GM20000 (cell line): ENCODE results near the gene RAB8A.

Experiments
- DNase-seq: peaks from one replicate; pipeline ENCODE4 v3.0.0; 2012; ENCODE audit warnings: low spot score
- TF ChIP-seq, protein P1 (sequence below): IDR thresholded peaks from 2 replicates; pipeline ENCODE4 v1.5.1; 2012; ENCODE audit warnings: mild to moderate bottlenecking, control low read depth; ENCODE audit errors: extremely low read depth, missing control alignments

The RAB8A gene

DNA sequence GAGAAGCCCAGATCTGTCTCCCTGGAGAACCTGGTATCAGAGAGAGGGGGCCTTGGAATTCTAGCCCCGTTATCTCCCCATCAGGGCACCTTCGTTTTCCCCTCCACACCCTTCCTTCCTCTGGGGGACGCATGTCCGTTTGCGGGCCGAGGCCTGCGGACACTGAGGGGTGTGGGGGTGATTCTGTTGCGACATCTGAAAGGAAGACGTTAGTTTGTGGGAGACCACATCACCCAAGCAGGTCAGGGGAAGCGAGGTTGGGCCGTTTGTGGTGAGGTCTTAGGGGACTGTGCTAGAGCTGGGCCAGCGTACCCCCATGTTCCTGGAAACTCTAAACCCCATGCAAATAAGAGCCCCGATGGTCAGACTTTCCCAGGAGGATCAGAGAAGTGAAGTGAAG lies 28.1 kb downstream of the RAB8A start:
- TF ChIP-seq, protein P1, sequence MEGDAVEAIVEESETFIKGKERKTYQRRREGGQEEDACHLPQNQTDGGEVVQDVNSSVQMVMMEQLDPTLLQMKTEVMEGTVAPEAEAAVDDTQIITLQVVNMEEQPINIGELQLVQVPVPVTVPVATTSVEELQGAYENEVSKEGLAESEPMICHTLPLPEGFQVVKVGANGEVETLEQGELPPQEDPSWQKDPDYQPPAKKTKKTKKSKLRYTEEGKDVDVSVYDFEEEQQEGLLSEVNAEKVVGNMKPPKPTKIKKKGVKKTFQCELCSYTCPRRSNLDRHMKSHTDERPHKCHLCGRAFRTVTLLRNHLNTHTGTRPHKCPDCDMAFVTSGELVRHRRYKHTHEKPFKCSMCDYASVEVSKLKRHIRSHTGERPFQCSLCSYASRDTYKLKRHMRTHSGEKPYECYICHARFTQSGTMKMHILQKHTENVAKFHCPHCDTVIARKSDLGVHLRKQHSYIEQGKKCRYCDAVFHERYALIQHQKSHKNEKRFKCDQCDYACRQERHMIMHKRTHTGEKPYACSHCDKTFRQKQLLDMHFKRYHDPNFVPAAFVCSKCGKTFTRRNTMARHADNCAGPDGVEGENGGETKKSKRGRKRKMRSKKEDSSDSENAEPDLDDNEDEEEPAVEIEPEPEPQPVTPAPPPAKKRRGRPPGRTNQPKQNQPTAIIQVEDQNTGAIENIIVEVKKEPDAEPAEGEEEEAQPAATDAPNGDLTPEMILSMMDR = no peak
- no peak for DNase-seq

DNA sequence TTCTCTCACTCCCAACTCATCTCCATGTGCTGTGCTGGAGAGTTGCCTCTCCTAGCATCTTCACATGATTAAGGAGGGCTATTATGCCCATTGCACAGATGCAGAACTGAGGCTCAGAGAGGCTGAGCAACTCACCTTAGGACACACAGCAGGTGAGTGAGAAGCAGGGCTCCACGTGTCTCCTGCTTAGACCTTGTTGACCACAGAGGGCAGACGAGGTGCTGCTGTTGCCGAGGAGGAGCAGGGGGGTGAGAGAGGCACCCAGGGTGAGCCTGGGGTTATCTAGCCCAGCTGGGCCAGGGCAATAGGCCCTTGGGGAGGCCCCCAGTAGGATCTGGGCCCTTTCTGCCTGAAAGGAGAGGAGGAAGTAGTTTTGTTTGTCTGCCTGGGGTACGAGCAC lies 29.4 kb downstream of the RAB8A start:
- DNase-seq = peak; percentile 65
- TF ChIP-seq, protein P1 = no peak

DNA sequence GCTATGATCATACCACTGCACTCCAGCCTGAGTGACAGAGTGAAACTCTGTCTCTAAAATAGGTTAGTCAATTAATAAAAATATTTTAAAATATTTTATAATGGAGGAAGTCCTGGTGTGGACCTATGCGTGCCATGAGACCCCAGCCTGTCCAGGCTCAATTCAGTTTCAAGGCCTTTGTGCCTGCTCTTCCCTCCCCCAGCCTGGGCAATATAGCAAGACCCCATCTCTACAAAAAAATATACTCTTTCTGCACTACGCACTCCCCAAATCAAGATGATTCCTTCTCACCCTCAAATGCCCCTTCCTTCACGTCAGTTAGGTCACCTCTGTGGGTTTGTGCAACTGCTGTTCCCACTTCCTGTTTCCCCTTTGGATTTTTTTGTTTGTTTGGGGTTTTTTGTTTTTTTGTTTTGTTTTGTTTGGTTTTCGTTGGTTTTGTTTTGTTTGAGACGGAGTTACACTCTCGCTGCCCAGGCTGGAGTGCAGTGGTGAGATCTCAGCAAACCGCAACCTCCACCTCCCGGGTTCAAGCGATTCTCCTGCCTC lies 30.4 kb downstream of the RAB8A start:
- TF ChIP-seq, protein P1 = no peak
- no peak for DNase-seq

DNA sequence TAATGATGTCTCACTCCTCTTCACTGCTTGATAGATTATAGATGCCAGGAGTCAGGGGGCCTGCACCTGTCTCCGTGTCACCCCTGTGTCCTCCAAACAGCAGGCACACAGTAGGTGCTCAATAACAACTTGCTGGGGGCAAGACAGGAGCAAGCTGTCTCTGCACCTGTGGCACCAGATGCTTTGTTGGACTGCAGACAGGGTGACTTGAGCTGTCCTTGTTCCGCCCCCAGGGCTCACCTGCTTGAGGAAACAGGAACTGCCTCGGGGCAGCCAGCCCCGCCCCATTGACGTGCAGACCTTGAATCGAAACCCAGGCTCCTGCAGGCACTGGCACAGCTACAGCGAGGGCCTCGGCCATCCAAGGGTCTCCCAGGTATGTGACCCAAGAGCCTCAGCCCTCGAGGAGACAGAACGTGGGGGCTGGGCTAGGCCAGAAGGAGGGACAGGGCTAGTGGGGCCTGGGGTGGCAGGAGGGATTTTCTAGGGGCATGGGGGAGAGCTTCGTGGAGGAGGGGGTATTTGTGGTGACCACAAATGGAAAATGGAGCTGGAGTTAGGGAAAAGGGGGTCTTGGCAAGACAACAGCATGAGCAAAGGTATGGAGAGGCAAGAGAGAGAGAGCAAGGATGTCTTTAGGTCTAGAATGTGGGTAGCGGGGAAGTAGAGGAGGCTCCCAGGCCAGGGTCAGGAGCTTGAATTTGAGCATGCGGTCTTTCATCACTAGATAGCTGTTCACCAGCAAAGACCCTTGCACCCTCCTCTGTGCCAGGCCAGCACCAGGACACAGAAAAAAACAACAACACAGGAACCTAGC lies 31.9 kb downstream of the RAB8A start, which contains the start of gene HSH2D:
TSS of gene HSH2D (plus strand) at position 287 of the 817 bp plus-strand sequence. CDS start 5,066 bp downstream, outside the sequence.
- TF ChIP-seq, protein P1 = no peak
- peak; percentile 77 for DNase-seq

DNA sequence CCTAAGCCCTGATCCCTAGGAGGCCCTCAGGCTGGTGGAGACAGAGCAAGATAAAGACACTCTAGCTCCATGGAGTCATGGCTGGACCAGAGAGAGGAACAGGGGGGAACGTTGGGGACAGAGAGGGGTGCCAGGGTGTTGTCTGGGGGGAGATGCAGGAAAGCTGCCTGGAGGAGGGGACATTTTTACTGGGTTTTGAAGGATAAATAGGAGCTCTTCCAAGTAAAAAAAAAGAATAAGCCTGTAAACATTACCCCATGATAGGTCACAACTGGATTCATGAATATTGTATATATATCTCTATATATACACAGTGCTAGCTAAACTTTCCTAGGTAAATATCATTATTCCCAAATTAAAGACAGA lies 32.5 kb downstream of the RAB8A start:
- no peak for DNase-seq
- TF ChIP-seq, protein P1 = no peak

DNA sequence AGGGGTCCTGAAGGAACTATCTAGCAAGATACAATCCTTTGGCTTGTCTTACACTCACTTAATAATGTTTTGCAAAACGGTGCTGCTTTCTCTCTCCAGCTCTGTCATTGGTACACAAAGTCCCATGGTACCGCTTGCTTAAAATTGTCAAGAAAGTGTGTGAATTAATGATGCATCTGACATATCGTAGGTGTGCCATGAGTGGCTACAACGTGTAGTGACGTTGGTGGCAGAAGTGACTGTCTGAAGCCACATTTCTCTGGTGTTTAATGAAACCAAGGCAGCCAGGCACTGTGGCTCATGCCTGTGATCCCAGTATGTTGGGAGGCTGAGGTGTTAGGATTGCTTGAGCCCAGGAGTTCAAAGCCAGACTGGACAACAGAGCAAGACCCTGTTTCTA lies 34.4 kb downstream of the RAB8A start:
- no peak for DNase-seq
- TF ChIP-seq, protein P1 = no peak

DNA sequence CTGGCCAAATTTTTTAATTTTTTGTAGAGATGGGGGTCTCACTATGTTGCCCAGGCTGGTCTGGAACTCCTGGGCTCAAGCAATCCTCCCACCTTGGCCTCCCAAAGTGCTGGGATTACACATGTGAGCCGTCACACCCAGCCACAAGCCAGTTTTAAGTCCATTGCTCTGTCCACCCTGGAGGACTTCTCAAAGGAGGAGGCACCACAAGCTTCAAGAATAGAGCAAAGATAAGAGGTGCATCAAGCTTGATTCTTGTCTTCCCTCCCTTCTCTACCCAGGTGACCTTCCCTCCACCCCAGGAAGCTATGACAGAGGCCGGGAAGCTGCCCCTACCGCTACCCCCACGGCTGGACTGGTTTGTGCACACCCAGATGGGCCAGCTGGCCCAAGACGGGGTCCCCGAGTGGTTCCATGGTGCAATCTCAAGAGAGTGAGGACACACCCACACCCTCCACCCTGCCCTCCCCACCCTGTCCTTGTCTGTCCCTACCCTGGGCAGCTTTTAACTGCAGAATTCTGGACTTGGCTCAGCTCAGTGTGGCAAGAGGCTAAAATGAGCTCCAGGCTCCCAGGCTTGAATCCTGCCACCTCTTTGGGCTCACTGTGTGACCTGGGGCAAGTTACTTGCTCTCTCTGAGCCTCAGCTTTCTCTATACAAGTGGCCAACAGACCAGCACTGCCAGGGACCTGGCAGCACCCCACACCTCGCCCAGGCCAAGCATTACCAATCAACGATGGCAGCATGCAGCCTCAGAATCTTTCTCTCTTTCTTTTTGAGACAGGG lies 36.9 kb downstream of the RAB8A start:
- TF ChIP-seq, protein P1 = no peak
- DNase-seq = no peak
